Trophoblast cell (in vitro differentiated cells and primary cell): ENCODE measurements around the gene MTSS2.

ENCODE experiments used
- DNase-seq, 2 donors: peaks; one replicate each; pipeline ENCODE4 v3.0.0-alpha.2; 2016
- H2AFZ ChIP-seq: 2 replicates; pipeline ENCODE4 v1.6.1; 2013; ENCODE audit warnings: low read length, moderate library complexity, mild to moderate bottlenecking; ENCODE audit not compliant: insufficient read depth, poor library complexity
- H2AK5ac ChIP-seq: 2 replicates; pipeline ENCODE4 v1.6.1; 2013; ENCODE audit warnings: mild to moderate bottlenecking, low read length
- H2BK120ac ChIP-seq: 2 replicates; pipeline ENCODE4 v1.6.1; 2013; ENCODE audit warnings: low read length, mild to moderate bottlenecking, moderate library complexity; ENCODE audit not compliant: insufficient read depth, poor library complexity
- H2BK12ac ChIP-seq: 2 replicates; pipeline ENCODE4 v1.6.1; 2013; ENCODE audit warnings: mild to moderate bottlenecking, low read length, moderate library complexity
- H2BK5ac ChIP-seq: 2 replicates; pipeline ENCODE4 v1.6.1; 2013; ENCODE audit warnings: low read length, low read depth, moderate library complexity, mild to moderate bottlenecking; ENCODE audit not compliant: poor library complexity
- H3K14ac ChIP-seq: 2 replicates; pipeline ENCODE4 v1.6.1; 2013; ENCODE audit warnings: mild to moderate bottlenecking, low read length
- H3K18ac ChIP-seq: 2 replicates; pipeline ENCODE4 v1.6.1; 2013; ENCODE audit warnings: mild to moderate bottlenecking, low read length
- H3K23ac ChIP-seq: 2 replicates; pipeline ENCODE4 v1.6.1; 2013; ENCODE audit warnings: low read length
- H3K27ac ChIP-seq: 2 replicates; pipeline ENCODE4 v1.5.1; 2013; ENCODE audit warnings: low read depth, mild to moderate bottlenecking, inconsistent platforms, low read length, moderate library complexity
- H3K27me3 ChIP-seq: 2 replicates; pipeline ENCODE4 v1.6.1; 2013; ENCODE audit warnings: inconsistent platforms, mild to moderate bottlenecking, low read length, moderate library complexity; ENCODE audit not compliant: insufficient read depth
- H3K36me3 ChIP-seq, 2 experiments: 1 replicate in 1 of 2; 2 replicates in 1 of 2; pipeline ENCODE4 v1.6.1; 2013; ENCODE audit warnings: low read length in 2 of 2, mild to moderate bottlenecking in 2 of 2, moderate library complexity in 1 of 2; ENCODE audit not compliant: insufficient read depth in 2 of 2, control insufficient read depth in 1 of 2
- H3K4ac ChIP-seq: 2 replicates; pipeline ENCODE4 v1.6.1; 2013; ENCODE audit warnings: low read depth, mild to moderate bottlenecking, low read length, moderate library complexity
- H3K4me1 ChIP-seq, 2 experiments: 1 replicate in 1 of 2; 2 replicates in 1 of 2; pipeline ENCODE4 v1.6.1; 2013; ENCODE audit warnings: low read length in 2 of 2, mild to moderate bottlenecking in 2 of 2, moderate library complexity in 1 of 2; ENCODE audit not compliant: insufficient read depth in 2 of 2, control insufficient read depth in 1 of 2
- H3K4me2 ChIP-seq: 2 replicates; pipeline ENCODE4 v1.6.1; 2013; ENCODE audit warnings: inconsistent platforms, mild to moderate bottlenecking, low read length, moderate library complexity
- H3K4me3 ChIP-seq: 2 replicates; pipeline ENCODE4 v1.5.1; 2013; ENCODE audit warnings: mild to moderate bottlenecking, low read depth, low read length, inconsistent platforms
- H3K79me1 ChIP-seq: one replicate; pipeline ENCODE4 v1.6.1; 2013; ENCODE audit warnings: low read length
- H3K79me2 ChIP-seq: 2 replicates; pipeline ENCODE4 v1.6.1; 2013; ENCODE audit warnings: low read length, mild to moderate bottlenecking; ENCODE audit not compliant: control insufficient read depth, insufficient read depth, poor library complexity
- H3K9ac ChIP-seq: 2 replicates; pipeline ENCODE4 v1.6.1; 2013; ENCODE audit warnings: mild to moderate bottlenecking, low read length
- H3K9me3 ChIP-seq: 2 replicates; pipeline ENCODE4 v1.6.1; 2013; ENCODE audit warnings: low read depth, mild to moderate bottlenecking, control low read depth, inconsistent platforms, low read length; ENCODE audit not compliant: insufficient read depth
- H4K12ac ChIP-seq: 2 replicates; pipeline ENCODE4 v1.6.1; 2013; ENCODE audit warnings: low read depth, mild to moderate bottlenecking, low read length, moderate library complexity
- H4K8ac ChIP-seq: 2 replicates; pipeline ENCODE4 v1.6.1; 2013; ENCODE audit warnings: low read depth, mild to moderate bottlenecking, low read length, moderate library complexity
- H4K91ac ChIP-seq: one replicate; pipeline ENCODE4 v1.6.1; 2013; ENCODE audit warnings: low read depth, mild to moderate bottlenecking, low read length, moderate library complexity
- WGBS: extraction: QIAGEN DNeasy Blood & Tissue Kit; methylation state at CpG from one replicate; pipeline ENCODE4 v1.1.7; 2013; ENCODE audit warnings: missing lambda C conversion rate; ENCODE audit not compliant: insufficient read length, insufficient coverage; ENCODE audit errors: extremely low coverage; 5-methylcytosine and 5-hydroxymethylcytosine counted together

Gene MTSS2

GRCh38 chr16:70660672-70661350 is 25.0 kb downstream of the MTSS2 start:
- no peaks in the 10 kb centered on the region for H3K79me1 ChIP-seq
- no peak overlapping the region for H2BK12ac ChIP-seq
- H3K4ac ChIP-seq: no peak overlapping the region
- H3K9ac ChIP-seq: no peak overlapping the region
- no peak for DNase-seq
- H2BK120ac ChIP-seq: no peak overlapping the region
- H3K4me1 ChIP-seq: peaks cover 0 to 2% of the 10 kb centered on the region in 2 experiments
- H2BK5ac ChIP-seq: no peak overlapping the region
- peaks cover 36 to 37% of the 10 kb centered on the region in 2 experiments for H3K36me3 ChIP-seq
- no peak overlapping the region for H3K4me3 ChIP-seq
- no peak overlapping the region for H2AK5ac ChIP-seq
- H4K91ac ChIP-seq: no peak overlapping the region
- H4K8ac ChIP-seq: no peak overlapping the region
- H3K9me3 ChIP-seq: peaks cover 3% of the 10 kb centered on the region
- H3K27ac ChIP-seq: no peak overlapping the region
- no peak overlapping the region for H4K12ac ChIP-seq
- no peak overlapping the region for H3K23ac ChIP-seq
- no CpG with 5 or more reads among the region's 7 CpGs for WGBS
- no peak overlapping the region for H3K14ac ChIP-seq
- H2AFZ ChIP-seq: no peak overlapping the region
- no peaks in the 10 kb centered on the region for H3K27me3 ChIP-seq
- H3K4me2 ChIP-seq: no peak overlapping the region
- H3K18ac ChIP-seq: no peak overlapping the region
- H3K79me2 ChIP-seq: no peaks in the 10 kb centered on the region

DNA sequence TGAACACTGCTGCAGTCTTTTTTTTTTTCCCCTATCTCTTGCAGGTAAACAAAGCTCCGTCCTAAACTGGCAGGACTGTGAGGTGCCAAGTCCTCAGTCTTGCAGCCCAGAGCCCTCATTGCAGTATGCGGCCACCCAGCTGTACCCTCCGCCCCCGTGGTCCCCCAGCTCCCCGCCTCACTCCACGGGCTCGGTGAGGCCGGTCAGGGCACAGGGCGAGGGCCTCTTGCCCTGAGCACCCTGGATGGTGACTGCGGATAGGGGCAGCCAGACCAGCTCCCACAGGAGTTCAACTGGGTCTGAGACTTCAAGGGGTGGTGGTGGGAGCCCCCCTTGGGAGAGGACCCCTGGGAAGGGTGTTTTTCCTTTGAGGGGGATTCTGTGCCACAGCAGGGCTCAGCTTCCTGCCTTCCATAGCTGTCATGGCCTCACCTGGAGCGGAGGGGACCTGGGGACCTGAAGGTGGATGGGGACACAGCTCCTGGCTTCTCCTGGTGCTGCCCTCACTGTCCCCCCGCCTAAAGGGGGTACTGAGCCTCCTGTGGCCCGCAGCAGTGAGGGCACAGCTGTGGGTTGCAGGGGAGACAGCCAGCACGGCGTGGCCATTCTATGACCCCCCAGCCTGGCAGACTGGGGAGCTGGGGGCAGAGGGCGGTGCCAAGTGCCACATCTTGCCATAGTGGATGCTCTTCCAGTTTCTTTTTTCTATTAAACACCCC is 25.7 kb downstream of the MTSS2 start:
- no peaks in the 10 kb centered on the region for H3K79me1 ChIP-seq
- no peak overlapping the region for H3K23ac ChIP-seq
- H3K4ac ChIP-seq: no peak overlapping the region
- no peak overlapping the region for H3K27ac ChIP-seq
- no peak overlapping the region for H2BK120ac ChIP-seq
- no peak overlapping the region for H4K12ac ChIP-seq
- no peak overlapping the region for H4K91ac ChIP-seq
- WGBS: no CpG with 5 or more reads among the region's 16 CpGs
- no peak overlapping the region for H2BK5ac ChIP-seq
- H3K79me2 ChIP-seq: no peaks in the 10 kb centered on the region
- no peak overlapping the region for H3K9ac ChIP-seq
- H2BK12ac ChIP-seq: no peak overlapping the region
- no peak overlapping the region for H2AFZ ChIP-seq
- H3K4me3 ChIP-seq: no peak overlapping the region
- peaks cover 3% of the 10 kb centered on the region for H3K9me3 ChIP-seq
- no peak overlapping the region for H3K14ac ChIP-seq
- H3K4me2 ChIP-seq: no peak overlapping the region
- no peak overlapping the region for H3K18ac ChIP-seq
- peaks cover 0 to 2% of the 10 kb centered on the region in 2 experiments for H3K4me1 ChIP-seq
- DNase-seq: no peak
- no peak overlapping the region for H4K8ac ChIP-seq
- no peak overlapping the region for H2AK5ac ChIP-seq
- peaks cover 29 to 30% of the 10 kb centered on the region in 2 experiments for H3K36me3 ChIP-seq
- no peaks in the 10 kb centered on the region for H3K27me3 ChIP-seq

DNA sequence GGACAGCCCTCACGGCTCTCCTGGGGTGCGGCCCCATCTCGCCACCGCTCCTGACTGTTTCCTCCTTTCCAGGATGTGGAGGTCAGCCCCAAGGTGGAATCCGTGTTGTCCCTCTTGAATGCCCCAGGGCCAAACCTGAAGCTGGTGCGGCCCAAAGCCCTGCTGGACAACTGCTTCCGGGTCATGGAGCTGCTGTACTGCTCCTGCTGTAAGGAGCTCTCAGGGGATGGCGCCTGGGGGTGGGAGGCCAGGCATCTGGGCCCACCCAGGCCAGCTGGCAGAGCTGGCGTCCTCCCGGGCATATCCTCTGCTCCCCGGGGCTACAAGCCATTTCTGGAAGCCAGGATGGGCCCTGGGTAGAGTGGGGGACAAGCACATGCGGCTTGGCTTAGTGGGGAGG is 26.3 kb downstream of the MTSS2 start:
- Histone ChIP-seq H3K27me3 (no peaks in the 10 kb centered on the region), H4K8ac (no peak overlapping the region), H3K23ac (no peak overlapping the region), H3K14ac (no peak overlapping the region), H2BK120ac (no peak overlapping the region), H3K79me2 (no peaks in the 10 kb centered on the region), H3K4me1 (peaks cover 0 to 3% of the 10 kb centered on the region in 2 experiments), H3K18ac (no peak overlapping the region), H3K9ac (no peak overlapping the region), H3K9me3 (peaks cover 3% of the 10 kb centered on the region), H3K27ac (no peak overlapping the region), H3K79me1 (no peaks in the 10 kb centered on the region), H2AK5ac (no peak overlapping the region), H4K91ac (no peak overlapping the region), H2BK12ac (no peak overlapping the region), H3K4me2 (no peak overlapping the region), H4K12ac (no peak overlapping the region), H2BK5ac (no peak overlapping the region), H2AFZ (no peak overlapping the region), H3K4me3 (no peak overlapping the region), H3K4ac (no peak overlapping the region), H3K36me3 (peaks cover 24% of the 10 kb centered on the region in 2 experiments)
- no peak for DNase-seq
- WGBS: no CpG with 5 or more reads among the region's 12 CpGs

- Histone ChIP-seq H3K9me3 (peaks cover 3% of the 10 kb centered on the region), H3K9ac (no peak overlapping the region), H4K8ac (no peak overlapping the region), H3K14ac (no peak overlapping the region), H3K4me3 (no peak overlapping the region), H3K23ac (no peak overlapping the region), H4K91ac (no peak overlapping the region), H3K4me1 (peaks cover 4 to 9% of the 10 kb centered on the region in 2 experiments), H3K79me2 (no peaks in the 10 kb centered on the region), H3K36me3 (peaks cover 17 to 18% of the 10 kb centered on the region in 2 experiments), H3K27ac (no peak overlapping the region), H2AFZ (no peak overlapping the region), H3K4ac (no peak overlapping the region), H2BK120ac (no peak overlapping the region), H2AK5ac (no peak overlapping the region), H2BK12ac (no peak overlapping the region), H2BK5ac (no peak overlapping the region), H3K18ac (no peak overlapping the region), H3K27me3 (no peaks in the 10 kb centered on the region), H3K79me1 (no peaks in the 10 kb centered on the region), H3K4me2 (no peak overlapping the region), H4K12ac (no peak overlapping the region)
- DNase-seq: no peak
- WGBS: no CpG with 5 or more reads among the region's 5 CpGs
Observed at GRCh38 chr16:70658921-70659320, 26.9 kb downstream of the MTSS2 start.
